T-helper 1 cell treated with Interleukin-12 subunit alpha and Interleukin-12 subunit beta and Interleukin-4 antibody, amounts not matched to agents 30 μg/mL and 1 μg/mL, for 36 hours (primary cell): ENCODE data around the gene FILIP1.

Experiments
- H3K27ac Mint-ChIP-seq: one replicate; pipeline ENCODE4 v1.8.0; 2021; ENCODE audit warnings: mild to moderate bottlenecking, mixed read lengths
- H3K27me3 Mint-ChIP-seq: one replicate; pipeline ENCODE4 v1.8.0; 2021; ENCODE audit warnings: low read depth, mixed read lengths
- H3K36me3 Mint-ChIP-seq: one replicate; pipeline ENCODE4 v1.8.0; 2021; ENCODE audit warnings: low read depth, mixed read lengths
- H3K4me1 Mint-ChIP-seq: one replicate; pipeline ENCODE4 v1.8.0; 2021; ENCODE audit warnings: low read depth, mixed read lengths
- H3K4me3 Mint-ChIP-seq: one replicate; pipeline ENCODE4 v1.8.0; 2021; ENCODE audit warnings: mild to moderate bottlenecking, moderate library complexity, mixed read lengths
- H3K9me3 Mint-ChIP-seq: one replicate; pipeline ENCODE4 v1.8.0; 2021; ENCODE audit warnings: mixed read lengths

Gene FILIP1

GRCh38 chr6:75272145-75272840 is 221.3 kb downstream of the FILIP1 start:
- peak overlapping the region; percentile 41 for H3K27ac Mint-ChIP-seq
- no peaks in the 10 kb centered on the region for H3K27me3 Mint-ChIP-seq
- H3K4me1 Mint-ChIP-seq, result peaks cover 61% of the 10 kb centered on the region
- no peak overlapping the region for H3K4me3 Mint-ChIP-seq
- peaks cover 54% of the 10 kb centered on the region for H3K36me3 Mint-ChIP-seq
- H3K9me3 Mint-ChIP-seq, result peaks cover 15% of the 10 kb centered on the region

DNA sequence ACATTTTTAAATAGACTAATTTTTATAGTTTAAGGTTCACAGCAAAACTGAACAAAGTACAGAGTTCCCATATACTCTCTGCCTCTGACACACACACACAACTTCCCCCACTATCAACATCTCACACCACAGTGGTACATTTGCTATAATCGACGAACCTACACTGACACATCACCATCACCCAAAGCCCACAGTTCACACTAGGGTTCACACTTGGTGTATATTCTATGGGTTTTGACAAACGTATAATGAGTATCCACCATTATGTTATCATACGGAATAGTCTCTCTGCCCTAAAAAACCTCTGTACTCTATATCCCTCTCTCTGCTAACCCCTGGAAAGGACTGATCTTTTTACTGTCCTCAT is 224.6 kb downstream of the FILIP1 start:
- Mint-ChIP-seq H3K27ac (no peak overlapping the region), H3K4me1 (peaks cover 38% of the 10 kb centered on the region), H3K4me3 (no peak overlapping the region)

DNA sequence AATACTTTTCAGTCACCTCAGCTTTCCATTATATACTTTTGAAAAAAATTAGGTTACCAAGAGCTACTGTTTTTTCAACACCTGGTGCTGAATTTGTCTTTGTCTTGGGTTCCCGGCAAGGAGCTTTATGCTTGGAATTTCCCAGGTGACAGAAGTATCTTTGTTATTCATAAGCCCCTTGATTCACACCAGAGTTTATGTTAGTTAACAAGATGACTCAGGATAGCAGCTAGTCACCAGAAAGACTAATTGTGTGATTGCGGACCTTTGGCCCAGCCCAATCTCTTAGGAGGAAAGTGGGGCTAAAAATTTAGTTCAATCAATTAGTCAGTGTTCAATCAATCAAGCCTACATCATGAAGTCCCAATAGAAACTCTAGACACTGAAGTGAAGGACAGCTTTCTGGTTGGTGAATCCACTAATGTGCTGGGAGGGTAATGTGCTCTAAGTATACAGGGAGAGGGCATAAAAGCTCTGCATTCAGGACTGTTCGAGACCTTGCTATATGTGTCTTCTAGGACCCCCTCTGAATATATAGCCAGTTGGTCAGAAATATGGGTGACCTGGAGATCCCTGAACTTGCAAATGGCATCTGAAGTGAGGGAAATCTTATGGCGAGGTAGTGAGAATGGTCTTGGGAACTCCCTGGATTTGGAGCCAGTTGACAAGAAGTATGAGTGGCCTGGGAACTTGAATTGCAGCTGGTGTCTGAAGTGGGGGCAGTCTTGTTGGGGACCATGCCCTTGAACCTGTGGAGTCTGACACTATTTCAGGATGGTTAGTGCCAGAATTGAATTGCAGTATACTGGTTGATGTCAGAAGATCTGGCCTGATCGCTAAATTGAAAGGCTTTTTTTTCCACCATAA is 225.2 kb downstream of the FILIP1 start:
- Mint-ChIP-seq H3K27ac (no peak overlapping the region), H3K36me3 (peaks cover 28% of the 10 kb centered on the region), H3K27me3 (no peaks in the 10 kb centered on the region), H3K4me1 (peaks cover 35% of the 10 kb centered on the region), H3K9me3 (peaks cover 9% of the 10 kb centered on the region), H3K4me3 (no peak overlapping the region)

More for the DNA sequence above, 224.6 kb downstream of the FILIP1 start:
- Mint-ChIP-seq H3K36me3 (peaks cover 31% of the 10 kb centered on the region), H3K27me3 (no peaks in the 10 kb centered on the region), H3K9me3 (peaks cover 9% of the 10 kb centered on the region)

DNA sequence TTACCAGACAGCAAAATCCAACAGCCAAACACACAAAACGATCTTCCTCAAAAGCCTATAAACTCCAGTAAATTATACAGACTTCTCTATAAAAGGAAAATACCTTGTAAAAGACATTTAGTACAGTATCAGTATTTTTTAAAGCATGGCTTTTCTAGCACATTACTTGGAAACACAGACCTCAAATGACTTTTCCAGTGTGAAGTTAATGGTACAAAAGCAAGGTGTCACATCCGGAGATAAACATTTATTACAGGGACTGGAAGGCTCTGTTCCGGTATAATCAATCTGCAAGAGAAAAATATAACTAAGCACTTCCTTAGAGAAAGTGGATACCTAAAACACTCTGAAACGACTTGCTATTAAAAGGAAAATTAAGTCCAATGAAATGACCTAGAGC is 226.1 kb downstream of the FILIP1 start:
- Mint-ChIP-seq H3K4me3 (peak overlapping the region; percentile 23), H3K4me1 (peaks cover 37% of the 10 kb centered on the region), H3K27ac (no peak overlapping the region), H3K9me3 (peaks cover 7% of the 10 kb centered on the region), H3K27me3 (no peaks in the 10 kb centered on the region), H3K36me3 (peaks cover 21% of the 10 kb centered on the region)

GRCh38 chr6:75266716-75267291 is 226.8 kb downstream of the FILIP1 start:
- Mint-ChIP-seq H3K27ac (no peak overlapping the region), H3K4me1 (peaks cover 34% of the 10 kb centered on the region), H3K36me3 (peaks cover 17% of the 10 kb centered on the region), H3K9me3 (peaks cover 4% of the 10 kb centered on the region), H3K27me3 (no peaks in the 10 kb centered on the region), H3K4me3 (no peak overlapping the region)

DNA sequence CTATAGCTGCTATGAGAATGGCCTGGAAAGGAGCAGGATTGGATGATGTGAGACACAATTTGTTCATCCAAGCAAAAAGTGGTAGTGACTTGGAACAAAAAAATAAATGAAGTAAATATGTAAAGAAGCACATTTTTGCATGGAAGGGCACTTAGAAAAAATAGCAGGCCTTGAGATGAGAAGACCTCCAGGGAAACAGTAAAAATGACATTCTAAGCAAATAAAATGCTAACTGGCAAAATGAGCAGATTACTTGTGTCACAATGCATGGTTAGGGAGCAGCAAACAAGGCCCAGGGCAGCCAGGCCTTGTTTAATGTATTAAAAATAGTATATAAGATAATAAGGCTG is 230.2 kb downstream of the FILIP1 start:
- H3K36me3 Mint-ChIP-seq, result peaks cover 14% of the 10 kb centered on the region
- peaks cover 14% of the 10 kb centered on the region for H3K4me1 Mint-ChIP-seq
- no peaks in the 10 kb centered on the region for H3K9me3 Mint-ChIP-seq
- H3K4me3 Mint-ChIP-seq, result no peak overlapping the region
- H3K27me3 Mint-ChIP-seq, result no peaks in the 10 kb centered on the region
- no peak overlapping the region for H3K27ac Mint-ChIP-seq

GRCh38 chr6:75262716-75263400 is 230.7 kb downstream of the FILIP1 start:
- Mint-ChIP-seq H3K4me1 (peaks cover 11% of the 10 kb centered on the region), H3K27me3 (no peaks in the 10 kb centered on the region), H3K9me3 (no peaks in the 10 kb centered on the region), H3K36me3 (peaks cover 15% of the 10 kb centered on the region), H3K4me3 (no peak overlapping the region), H3K27ac (peak overlapping the region; percentile 1)

DNA sequence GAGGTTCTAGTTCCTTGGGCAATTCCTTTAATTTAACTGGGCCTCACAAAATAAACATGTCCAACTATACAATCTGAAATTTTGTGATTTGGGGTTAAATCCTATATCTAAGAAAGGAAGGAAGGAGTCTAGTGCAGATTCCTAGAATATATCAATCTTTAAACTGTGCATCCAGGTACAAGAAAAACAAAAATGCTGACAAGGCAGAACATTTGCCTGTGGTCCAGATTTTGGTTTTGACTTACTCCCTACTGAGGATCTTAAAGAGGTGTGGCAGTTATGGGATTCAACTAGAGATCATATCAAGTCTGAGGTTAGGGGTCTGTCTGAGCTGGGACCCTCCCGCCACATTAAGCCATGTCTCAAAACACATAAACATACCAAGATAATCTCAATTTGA is 232.3 kb downstream of the FILIP1 start:
- Mint-ChIP-seq H3K4me3 (no peak overlapping the region), H3K4me1 (peaks cover 6% of the 10 kb centered on the region), H3K27ac (no peak overlapping the region), H3K27me3 (no peaks in the 10 kb centered on the region), H3K9me3 (no peaks in the 10 kb centered on the region), H3K36me3 (peaks cover 25% of the 10 kb centered on the region)

GRCh38 chr6:75257343-75258087 is 236.1 kb downstream of the FILIP1 start:
- Mint-ChIP-seq H3K9me3 (no peaks in the 10 kb centered on the region), H3K27ac (no peak overlapping the region), H3K4me3 (no peak overlapping the region), H3K36me3 (peaks cover 36% of the 10 kb centered on the region), H3K27me3 (no peaks in the 10 kb centered on the region), H3K4me1 (peaks cover 1% of the 10 kb centered on the region)

GRCh38 chr6:75250552-75250951 is 243.0 kb downstream of the FILIP1 start:
- Mint-ChIP-seq H3K4me1 (peaks cover 5% of the 10 kb centered on the region), H3K27me3 (peaks cover 16% of the 10 kb centered on the region), H3K9me3 (no peaks in the 10 kb centered on the region), H3K36me3 (peaks cover 20% of the 10 kb centered on the region), H3K4me3 (no peak overlapping the region), H3K27ac (no peak overlapping the region)

GRCh38 chr6:75249837-75250236 is 243.8 kb downstream of the FILIP1 start:
- H3K36me3 Mint-ChIP-seq, result peaks cover 21% of the 10 kb centered on the region
- peaks cover 6% of the 10 kb centered on the region for H3K4me1 Mint-ChIP-seq
- H3K9me3 Mint-ChIP-seq, result no peaks in the 10 kb centered on the region
- no peak overlapping the region for H3K4me3 Mint-ChIP-seq
- no peak overlapping the region for H3K27ac Mint-ChIP-seq
- peaks cover 17% of the 10 kb centered on the region for H3K27me3 Mint-ChIP-seq

GRCh38 chr6:75246386-75246785 is 247.2 kb downstream of the FILIP1 start:
- Mint-ChIP-seq H3K27me3 (peaks cover 17% of the 10 kb centered on the region), H3K9me3 (no peaks in the 10 kb centered on the region), H3K27ac (no peak overlapping the region), H3K36me3 (peaks cover 15% of the 10 kb centered on the region), H3K4me3 (no peak overlapping the region), H3K4me1 (peaks cover 14% of the 10 kb centered on the region)

- Mint-ChIP-seq H3K9me3 (no peaks in the 10 kb centered on the region), H3K4me1 (peaks cover 21% of the 10 kb centered on the region), H3K4me3 (peak overlapping the region; percentile 94), H3K27ac (peak overlapping the region; percentile 99), H3K36me3 (peaks cover 29% of the 10 kb centered on the region), H3K27me3 (peaks cover 17% of the 10 kb centered on the region)
These were observed 249.5 kb downstream of the FILIP1 start for GRCh38 chr6:75244063-75244584.
